Measurements from ENCODE around the gene PTBP3.
A peak's percentile ranks its signal among the peaks of the same experiment; 100 is the strongest.

Gene PTBP3

GRCh38 chr9:112332214-112332613 lies 1.2 kb downstream of the PTBP3 start:
- Histone ChIP-seq H3K27ac (ENCODE audit: low read depth, low read length) (no peak overlapping the region), H3K9ac (ENCODE audit: low read length) (peak overlapping the region; percentile 95), H3K36me3 (ENCODE audit: control insufficient read depth, insufficient read depth, low read length) (no peaks in the 10 kb centered on the region), H3K4me1 (ENCODE audit: control insufficient read depth, low read depth, low read length) (no peaks in the 10 kb centered on the region), H3K18ac (ENCODE audit: low read length) (no peak overlapping the region), H2BK120ac (ENCODE audit: low read depth, low read length) (no peak overlapping the region), H3K79me2 (ENCODE audit: control insufficient read depth, insufficient read depth, low read length) (peaks cover 35% of the 10 kb centered on the region), H2BK5ac (ENCODE audit: low read length) (no peak overlapping the region), H3K4me2 (ENCODE audit: low read length) (no peak overlapping the region), H4K5ac (ENCODE audit: low read length) (no peak overlapping the region), H3K79me1 (ENCODE audit: low read length) (no peaks in the 10 kb centered on the region), H3K27me3 (ENCODE audit: insufficient read depth, low read length, poor library complexity) (no peaks in the 10 kb centered on the region), H3K4me3 (ENCODE audit: low read length) (peak overlapping the region; percentile 89), H3K56ac (ENCODE audit: low read length) (no peak overlapping the region), H3K23ac (ENCODE audit: low read length) (no peak overlapping the region), H2BK15ac (replicated peaks; ENCODE audit: low read depth) (no peak overlapping the region), H2AK5ac (ENCODE audit: low read length) (no peak overlapping the region), H4K8ac (ENCODE audit: low read depth, low read length) (no peak overlapping the region), H3K4ac (ENCODE audit: low read depth, low read length) (no peak overlapping the region)
- DNase-seq, result no peak
- no CpG with 5 or more reads among the region's 4 CpGs for WGBS (ENCODE audit: extremely low coverage, insufficient coverage, low lambda C conversion rate)

- no peak overlapping the region for H4K5ac ChIP-seq (ENCODE audit: low read length)
- H3K9ac ChIP-seq (ENCODE audit: low read length), result peak overlapping the region; percentile 21
- H3K23ac ChIP-seq (ENCODE audit: low read length), result no peak overlapping the region
- WGBS (ENCODE audit: extremely low coverage, insufficient coverage, low lambda C conversion rate), result 100% methylated on average over 2 of the region's 4 CpGs
- H2AK5ac ChIP-seq (ENCODE audit: low read length), result no peak overlapping the region
- H3K27me3 ChIP-seq (ENCODE audit: insufficient read depth, low read length, poor library complexity), result no peaks in the 10 kb centered on the region
- peak overlapping the region; percentile 10 for H3K4me2 ChIP-seq (ENCODE audit: low read length)
- no peak overlapping the region for H3K4me3 ChIP-seq (ENCODE audit: low read length)
- H3K79me1 ChIP-seq (ENCODE audit: low read length), result no peaks in the 10 kb centered on the region
- H3K36me3 ChIP-seq (ENCODE audit: control insufficient read depth, insufficient read depth, low read length), result no peaks in the 10 kb centered on the region
- no peak for DNase-seq
- no peak overlapping the region for H3K4ac ChIP-seq (ENCODE audit: low read depth, low read length)
- no peak overlapping the region for H2BK15ac ChIP-seq (replicated peaks; ENCODE audit: low read depth)
- H3K27ac ChIP-seq (ENCODE audit: low read depth, low read length), result no peak overlapping the region
- H3K18ac ChIP-seq (ENCODE audit: low read length), result no peak overlapping the region
- no peak overlapping the region for H4K8ac ChIP-seq (ENCODE audit: low read depth, low read length)
- no peak overlapping the region for H2BK120ac ChIP-seq (ENCODE audit: low read depth, low read length)
- H2BK5ac ChIP-seq (ENCODE audit: low read length), result no peak overlapping the region
- no peaks in the 10 kb centered on the region for H3K4me1 ChIP-seq (ENCODE audit: control insufficient read depth, low read depth, low read length)
- peak overlapping the region; percentile 11 for H3K56ac ChIP-seq (ENCODE audit: low read length)
- peaks cover 40% of the 10 kb centered on the region for H3K79me2 ChIP-seq (ENCODE audit: control insufficient read depth, insufficient read depth, low read length)
Observed at GRCh38 chr9:112331674-112331952, 1.8 kb downstream of the PTBP3 start.

GRCh38 chr9:112328545-112328944 lies 4.9 kb downstream of the PTBP3 start:
- Histone ChIP-seq H2BK15ac (replicated peaks; ENCODE audit: low read depth) (no peak overlapping the region), H3K27me3 (ENCODE audit: insufficient read depth, low read length, poor library complexity) (no peaks in the 10 kb centered on the region), H3K18ac (ENCODE audit: low read length) (no peak overlapping the region), H3K4me2 (ENCODE audit: low read length) (no peak overlapping the region), H3K4me3 (ENCODE audit: low read length) (no peak overlapping the region), H2BK120ac (ENCODE audit: low read depth, low read length) (no peak overlapping the region), H2BK5ac (ENCODE audit: low read length) (no peak overlapping the region), H3K4ac (ENCODE audit: low read depth, low read length) (no peak overlapping the region), H2AK5ac (ENCODE audit: low read length) (no peak overlapping the region), H3K56ac (ENCODE audit: low read length) (no peak overlapping the region), H3K4me1 (ENCODE audit: control insufficient read depth, low read depth, low read length) (no peaks in the 10 kb centered on the region), H3K79me1 (ENCODE audit: low read length) (peaks cover 2% of the 10 kb centered on the region), H3K27ac (ENCODE audit: low read depth, low read length) (no peak overlapping the region), H3K36me3 (ENCODE audit: control insufficient read depth, insufficient read depth, low read length) (no peaks in the 10 kb centered on the region), H3K9ac (ENCODE audit: low read length) (no peak overlapping the region), H3K79me2 (ENCODE audit: control insufficient read depth, insufficient read depth, low read length) (peaks cover 63% of the 10 kb centered on the region), H4K5ac (ENCODE audit: low read length) (no peak overlapping the region), H4K8ac (ENCODE audit: low read depth, low read length) (no peak overlapping the region), H3K23ac (ENCODE audit: low read length) (no peak overlapping the region)
- DNase-seq, result no peak
- no CpG with 5 or more reads among the region's 2 CpGs for WGBS (ENCODE audit: extremely low coverage, insufficient coverage, low lambda C conversion rate)

GRCh38 chr9:112327718-112328450 lies 5.5 kb downstream of the PTBP3 start:
- Histone ChIP-seq H3K27ac (ENCODE audit: low read depth, low read length) (no peak overlapping the region), H3K79me1 (ENCODE audit: low read length) (peaks cover 7% of the 10 kb centered on the region), H3K18ac (ENCODE audit: low read length) (no peak overlapping the region), H3K79me2 (ENCODE audit: control insufficient read depth, insufficient read depth, low read length) (peaks cover 70% of the 10 kb centered on the region), H3K9ac (ENCODE audit: low read length) (no peak overlapping the region), H4K8ac (ENCODE audit: low read depth, low read length) (no peak overlapping the region), H3K4me1 (ENCODE audit: control insufficient read depth, low read depth, low read length) (no peaks in the 10 kb centered on the region), H2BK5ac (ENCODE audit: low read length) (no peak overlapping the region), H2BK120ac (ENCODE audit: low read depth, low read length) (no peak overlapping the region), H3K4me2 (ENCODE audit: low read length) (no peak overlapping the region), H2AK5ac (ENCODE audit: low read length) (no peak overlapping the region), H4K5ac (ENCODE audit: low read length) (no peak overlapping the region), H3K36me3 (ENCODE audit: control insufficient read depth, insufficient read depth, low read length) (no peaks in the 10 kb centered on the region), H3K56ac (ENCODE audit: low read length) (no peak overlapping the region), H2BK15ac (replicated peaks; ENCODE audit: low read depth) (no peak overlapping the region), H3K23ac (ENCODE audit: low read length) (no peak overlapping the region), H3K4ac (ENCODE audit: low read depth, low read length) (no peak overlapping the region), H3K27me3 (ENCODE audit: insufficient read depth, low read length, poor library complexity) (no peaks in the 10 kb centered on the region), H3K4me3 (ENCODE audit: low read length) (no peak overlapping the region)
- no CpG with 5 or more reads among the region's 2 CpGs for WGBS (ENCODE audit: extremely low coverage, insufficient coverage, low lambda C conversion rate)
- no peak for DNase-seq

- Histone ChIP-seq H3K4me2 (ENCODE audit: low read length) (no peak overlapping the region), H3K4me1 (ENCODE audit: control insufficient read depth, low read depth, low read length) (no peaks in the 10 kb centered on the region), H3K18ac (ENCODE audit: low read length) (no peak overlapping the region), H4K5ac (ENCODE audit: low read length) (no peak overlapping the region), H3K79me1 (ENCODE audit: low read length) (peaks cover 11% of the 10 kb centered on the region), H3K4ac (ENCODE audit: low read depth, low read length) (no peak overlapping the region), H3K36me3 (ENCODE audit: control insufficient read depth, insufficient read depth, low read length) (no peaks in the 10 kb centered on the region), H3K23ac (ENCODE audit: low read length) (no peak overlapping the region), H3K27me3 (ENCODE audit: insufficient read depth, low read length, poor library complexity) (no peaks in the 10 kb centered on the region), H3K79me2 (ENCODE audit: control insufficient read depth, insufficient read depth, low read length) (peaks cover 76% of the 10 kb centered on the region), H2BK15ac (replicated peaks; ENCODE audit: low read depth) (no peak overlapping the region), H2BK120ac (ENCODE audit: low read depth, low read length) (no peak overlapping the region), H3K56ac (ENCODE audit: low read length) (no peak overlapping the region), H3K9ac (ENCODE audit: low read length) (no peak overlapping the region), H4K8ac (ENCODE audit: low read depth, low read length) (no peak overlapping the region), H3K27ac (ENCODE audit: low read depth, low read length) (no peak overlapping the region), H3K4me3 (ENCODE audit: low read length) (no peak overlapping the region), H2BK5ac (ENCODE audit: low read length) (no peak overlapping the region), H2AK5ac (ENCODE audit: low read length) (no peak overlapping the region)
- DNase-seq, result no peak
- WGBS (ENCODE audit: extremely low coverage, insufficient coverage, low lambda C conversion rate), result no CpG with 5 or more reads among the region's 3 CpGs
Observed at GRCh38 chr9:112326194-112326593, 7.2 kb downstream of the PTBP3 start.

GRCh38 chr9:112325600-112325999 lies 7.8 kb downstream of the PTBP3 start:
- H3K79me1 ChIP-seq (ENCODE audit: low read length), result peaks cover 11% of the 10 kb centered on the region
- peaks cover 72% of the 10 kb centered on the region for H3K79me2 ChIP-seq (ENCODE audit: control insufficient read depth, insufficient read depth, low read length)
- H3K4me1 ChIP-seq (ENCODE audit: control insufficient read depth, low read depth, low read length), result no peaks in the 10 kb centered on the region
- no peaks in the 10 kb centered on the region for H3K27me3 ChIP-seq (ENCODE audit: insufficient read depth, low read length, poor library complexity)
- H3K9ac ChIP-seq (ENCODE audit: low read length), result no peak overlapping the region
- H3K18ac ChIP-seq (ENCODE audit: low read length), result no peak overlapping the region
- H4K8ac ChIP-seq (ENCODE audit: low read depth, low read length), result no peak overlapping the region
- no peak overlapping the region for H2BK15ac ChIP-seq (replicated peaks; ENCODE audit: low read depth)
- no peaks in the 10 kb centered on the region for H3K36me3 ChIP-seq (ENCODE audit: control insufficient read depth, insufficient read depth, low read length)
- no peak overlapping the region for H2AK5ac ChIP-seq (ENCODE audit: low read length)
- H3K27ac ChIP-seq (ENCODE audit: low read depth, low read length), result peak overlapping the region; percentile 48
- H4K5ac ChIP-seq (ENCODE audit: low read length), result no peak overlapping the region
- no peak overlapping the region for H3K4ac ChIP-seq (ENCODE audit: low read depth, low read length)
- WGBS (ENCODE audit: extremely low coverage, insufficient coverage, low lambda C conversion rate), result no CpG with 5 or more reads among the region's 8 CpGs
- no peak overlapping the region for H2BK5ac ChIP-seq (ENCODE audit: low read length)
- H3K4me3 ChIP-seq (ENCODE audit: low read length), result no peak overlapping the region
- H2BK120ac ChIP-seq (ENCODE audit: low read depth, low read length), result no peak overlapping the region
- no peak overlapping the region for H3K4me2 ChIP-seq (ENCODE audit: low read length)
- H3K23ac ChIP-seq (ENCODE audit: low read length), result no peak overlapping the region
- no peak overlapping the region for H3K56ac ChIP-seq (ENCODE audit: low read length)
- DNase-seq, result no peak
